GM19372 (cell line): ENCODE results near the gene LRRC47.

ENCODE experiments used
- ATAC-seq: cut with Tn5 transposase; IDR thresholded peaks from one replicate; pipeline ENCODE4 v1.9.1; 2021; ENCODE audit warnings: mild to moderate bottlenecking, low read depth, moderate library complexity; ENCODE audit not compliant: unreplicated experiment

Gene LRRC47

DNA sequence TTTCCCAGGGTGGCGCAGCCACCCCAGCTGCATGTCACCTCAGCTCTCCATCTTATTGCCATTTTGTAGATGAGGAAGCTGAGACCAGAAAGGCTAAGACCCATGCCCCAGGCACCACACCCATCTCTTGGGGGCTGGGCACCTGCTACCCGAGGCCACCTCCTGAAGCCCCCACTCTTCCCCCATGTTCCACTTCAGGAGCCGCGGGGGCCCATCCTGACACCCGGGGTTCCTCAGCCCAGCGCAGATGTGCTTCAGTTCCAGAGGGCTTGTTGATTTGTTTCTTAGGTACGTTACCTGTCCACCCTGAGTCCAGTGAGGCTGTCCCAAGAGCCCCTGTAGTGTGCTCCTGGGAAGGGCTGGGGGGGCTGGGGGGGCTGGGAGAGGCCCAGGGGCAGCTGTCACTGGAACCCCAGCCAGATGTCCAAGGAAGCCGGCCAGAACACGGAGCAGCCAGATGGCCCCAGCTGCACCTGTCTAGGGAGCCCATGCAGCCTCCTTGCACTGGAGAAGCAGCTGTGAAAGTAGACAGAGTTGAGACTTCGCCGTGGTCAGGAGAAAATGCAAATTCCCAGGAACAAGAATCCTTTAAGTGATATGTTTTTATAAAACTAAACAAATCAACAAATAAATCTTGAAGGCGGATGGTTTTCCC lies 61.1 kb downstream of the LRRC47 start:
- ATAC-seq, result no peak

DNA sequence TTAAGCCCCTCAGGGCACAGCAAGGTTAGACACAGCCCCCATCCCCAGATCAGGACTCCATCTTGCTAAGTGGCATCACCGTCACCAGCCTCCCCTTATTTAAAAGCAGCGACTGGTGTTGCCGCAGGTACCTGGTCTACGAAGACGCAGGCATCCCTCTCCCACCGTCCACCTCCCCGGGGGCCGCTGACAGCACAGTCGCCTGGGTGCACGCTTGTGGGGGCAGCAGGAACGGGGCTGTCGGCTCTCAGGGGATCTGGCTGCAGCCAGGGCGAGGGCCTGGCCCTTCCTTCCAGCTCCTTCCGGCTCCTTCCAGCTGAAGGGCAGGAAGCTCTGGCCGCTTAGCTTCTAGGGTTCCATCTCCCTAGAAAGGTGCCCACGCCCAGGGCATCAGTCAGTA lies 61.7 kb downstream of the LRRC47 start:
- ATAC-seq, result no peak

DNA sequence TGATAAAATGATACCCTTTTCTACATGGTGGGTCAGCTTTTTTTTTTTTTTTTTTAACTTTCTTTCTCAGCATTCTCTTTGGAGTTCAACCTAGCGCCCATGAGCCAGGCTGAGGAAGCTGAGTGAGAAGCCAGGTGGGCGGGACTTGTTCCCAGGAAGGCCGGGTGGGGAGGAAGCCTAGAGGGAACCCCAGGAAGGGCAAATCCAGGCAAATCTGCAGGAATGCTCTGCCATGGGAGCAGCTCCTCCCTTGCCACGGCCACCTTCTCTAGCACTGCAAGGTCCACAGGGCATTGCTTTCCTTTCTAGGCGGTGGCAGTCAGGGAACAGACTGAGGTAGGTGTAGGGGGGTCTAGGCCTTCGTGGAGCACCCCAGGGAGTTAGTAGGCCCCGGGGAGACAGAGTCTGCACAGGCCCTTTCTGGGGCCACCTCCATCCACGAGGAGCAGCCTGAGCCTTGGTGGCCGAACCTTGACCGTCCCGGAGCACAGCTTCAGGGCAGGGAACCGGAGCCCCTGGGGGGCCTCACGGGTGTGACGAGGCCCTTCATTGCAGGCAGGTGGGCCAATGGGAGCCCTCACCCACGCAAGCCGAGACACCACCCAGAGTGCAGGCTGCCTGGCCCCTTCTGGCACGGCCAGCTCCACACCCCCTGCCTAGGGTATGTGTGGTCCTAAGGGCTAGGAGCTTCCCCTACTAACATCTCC lies 62.3 kb downstream of the LRRC47 start:
- no peak for ATAC-seq

DNA sequence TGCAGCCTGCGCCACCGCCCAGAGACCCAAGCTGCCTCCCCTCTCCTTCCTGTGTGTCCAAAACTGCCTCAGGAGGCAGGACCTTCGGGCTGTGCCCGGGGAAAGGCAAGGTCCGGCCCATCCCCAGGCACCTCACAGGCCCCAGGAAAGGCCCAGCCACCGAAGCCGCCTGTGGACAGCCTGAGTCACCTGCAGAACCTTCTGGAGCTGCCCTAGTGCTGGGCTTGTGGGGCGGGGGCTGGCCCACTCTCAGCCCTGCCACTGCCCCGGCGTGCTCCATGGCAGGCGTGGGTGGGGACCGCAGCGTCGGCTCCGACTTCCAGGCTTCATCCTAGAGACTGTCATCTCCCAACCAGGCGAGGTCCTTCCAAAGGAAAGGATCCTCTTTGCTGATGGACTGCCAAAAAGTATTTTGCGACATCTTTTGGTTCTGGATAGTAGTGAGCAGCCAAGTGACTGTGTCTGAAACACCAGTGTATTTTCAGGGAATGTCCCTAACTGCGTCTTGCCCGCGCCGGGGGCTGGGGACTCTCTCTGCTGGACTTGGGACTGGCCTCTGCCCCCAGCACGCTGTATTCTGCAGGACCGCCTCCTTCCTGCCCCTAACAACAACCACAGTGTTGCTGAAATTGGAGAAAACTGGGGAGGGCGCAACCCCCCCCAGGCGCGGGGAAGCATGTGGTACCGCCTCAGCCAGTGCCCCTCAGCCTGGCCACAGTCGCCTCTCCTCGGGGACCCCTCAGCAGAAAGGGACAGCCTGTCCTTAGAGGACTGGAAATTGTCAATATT lies 63.0 kb downstream of the LRRC47 start:
- no peak for ATAC-seq

DNA sequence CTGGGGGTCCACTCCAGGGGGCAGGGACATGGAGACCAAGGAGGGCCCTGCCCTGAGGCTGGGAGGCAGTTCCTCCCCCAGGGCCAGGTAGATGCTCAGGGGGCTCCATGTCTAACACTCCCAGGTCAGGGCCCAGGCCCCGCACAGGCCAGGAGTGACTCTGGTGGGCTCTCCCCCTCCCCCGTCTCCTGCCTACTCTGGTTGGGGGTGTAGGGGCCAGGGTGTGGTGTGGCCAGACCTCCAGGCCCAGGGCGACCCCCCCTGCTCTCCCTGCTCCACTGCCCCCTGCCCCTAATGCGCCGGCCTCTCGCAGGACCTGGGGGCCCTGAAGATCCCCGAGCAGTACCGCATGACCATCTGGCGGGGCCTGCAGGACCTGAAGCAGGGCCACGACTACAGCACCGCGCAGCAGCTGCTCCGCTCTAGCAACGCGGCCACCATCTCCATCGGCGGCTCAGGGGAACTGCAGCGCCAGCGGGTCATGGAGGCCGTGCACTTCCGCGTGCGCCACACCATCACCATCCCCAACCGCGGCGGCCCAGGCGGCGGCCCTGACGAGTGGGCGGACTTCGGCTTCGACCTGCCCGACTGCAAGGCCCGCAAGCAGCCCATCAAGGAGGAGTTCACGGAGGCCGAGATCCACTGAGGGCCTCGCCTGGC lies 63.7 kb downstream of the LRRC47 start:
- no peak for ATAC-seq

DNA sequence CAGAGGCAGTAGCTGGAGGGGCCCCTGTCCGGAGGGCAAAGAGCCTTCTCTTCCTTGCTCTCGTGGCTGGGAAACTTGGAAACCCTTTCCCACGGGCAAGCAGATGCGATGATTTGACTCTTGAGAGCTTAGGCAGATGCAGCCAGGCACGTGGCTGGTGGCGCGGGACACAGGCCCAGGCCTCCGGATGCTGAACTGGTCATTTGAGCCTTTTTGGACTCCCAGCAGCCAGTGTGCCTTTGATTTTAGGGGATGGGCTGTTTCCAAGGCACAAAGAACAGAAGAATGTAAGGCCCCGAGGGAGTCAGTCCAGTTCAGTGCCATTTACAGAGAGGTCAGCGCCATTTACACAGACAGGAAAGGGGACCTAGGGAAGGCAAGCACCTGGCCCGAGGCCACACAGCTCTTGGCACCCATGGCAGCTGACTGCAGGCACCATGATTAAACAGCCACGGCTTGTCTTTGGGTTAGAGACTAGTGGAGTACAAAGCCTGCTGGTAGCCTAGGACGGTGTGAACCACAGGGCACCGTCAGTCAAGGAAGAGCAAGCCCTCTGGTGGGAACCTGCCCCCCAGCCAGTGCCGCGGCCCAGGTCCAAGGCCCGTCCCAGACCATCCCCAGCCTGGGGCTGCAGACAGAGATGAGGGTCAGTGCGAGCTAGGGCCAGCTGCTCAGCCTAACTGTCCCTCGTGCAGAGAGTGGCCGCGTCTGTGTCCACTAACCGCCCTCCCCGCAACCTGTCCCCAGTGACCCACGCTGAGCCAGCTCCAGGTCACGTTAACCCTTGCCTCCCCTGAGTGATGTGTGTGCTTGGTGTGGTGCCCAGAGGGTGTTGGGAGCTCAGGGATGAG lies 64.5 kb downstream of the LRRC47 start:
- no peak for ATAC-seq

DNA sequence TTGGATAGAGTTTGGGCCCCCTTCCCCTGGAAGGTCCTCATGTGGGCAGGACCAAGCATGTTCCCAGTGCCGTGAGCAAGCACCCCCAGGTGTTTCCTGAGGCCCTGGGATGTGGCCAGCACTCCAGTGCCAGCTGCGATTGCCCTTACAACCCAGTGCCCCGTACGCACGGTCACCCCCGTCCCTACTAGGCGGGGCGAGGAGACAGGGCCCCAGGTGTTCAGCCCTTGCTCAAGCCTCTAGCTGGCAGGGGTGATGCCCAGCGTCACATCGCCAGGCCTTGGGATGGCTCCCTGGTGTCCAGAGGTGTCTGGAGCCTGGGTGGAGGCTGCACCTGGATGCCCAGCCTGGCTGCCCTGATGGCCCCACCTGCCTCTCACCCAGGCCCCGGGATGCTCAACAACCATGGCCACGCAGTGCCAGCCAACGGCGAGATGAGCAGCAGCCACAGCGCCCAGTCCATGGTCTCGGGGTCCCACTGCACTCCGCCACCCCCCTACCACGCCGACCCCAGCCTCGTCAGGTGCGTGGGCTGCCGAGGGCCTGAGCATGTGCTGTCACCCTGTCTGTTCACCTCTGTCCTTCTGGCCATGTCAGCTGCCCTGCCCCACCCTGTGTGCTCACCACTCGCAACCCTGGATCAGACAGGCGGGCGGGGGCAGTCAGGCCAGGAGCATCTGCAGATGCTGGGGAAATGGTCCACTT lies 65.6 kb downstream of the LRRC47 start:
- no peak for ATAC-seq

DNA sequence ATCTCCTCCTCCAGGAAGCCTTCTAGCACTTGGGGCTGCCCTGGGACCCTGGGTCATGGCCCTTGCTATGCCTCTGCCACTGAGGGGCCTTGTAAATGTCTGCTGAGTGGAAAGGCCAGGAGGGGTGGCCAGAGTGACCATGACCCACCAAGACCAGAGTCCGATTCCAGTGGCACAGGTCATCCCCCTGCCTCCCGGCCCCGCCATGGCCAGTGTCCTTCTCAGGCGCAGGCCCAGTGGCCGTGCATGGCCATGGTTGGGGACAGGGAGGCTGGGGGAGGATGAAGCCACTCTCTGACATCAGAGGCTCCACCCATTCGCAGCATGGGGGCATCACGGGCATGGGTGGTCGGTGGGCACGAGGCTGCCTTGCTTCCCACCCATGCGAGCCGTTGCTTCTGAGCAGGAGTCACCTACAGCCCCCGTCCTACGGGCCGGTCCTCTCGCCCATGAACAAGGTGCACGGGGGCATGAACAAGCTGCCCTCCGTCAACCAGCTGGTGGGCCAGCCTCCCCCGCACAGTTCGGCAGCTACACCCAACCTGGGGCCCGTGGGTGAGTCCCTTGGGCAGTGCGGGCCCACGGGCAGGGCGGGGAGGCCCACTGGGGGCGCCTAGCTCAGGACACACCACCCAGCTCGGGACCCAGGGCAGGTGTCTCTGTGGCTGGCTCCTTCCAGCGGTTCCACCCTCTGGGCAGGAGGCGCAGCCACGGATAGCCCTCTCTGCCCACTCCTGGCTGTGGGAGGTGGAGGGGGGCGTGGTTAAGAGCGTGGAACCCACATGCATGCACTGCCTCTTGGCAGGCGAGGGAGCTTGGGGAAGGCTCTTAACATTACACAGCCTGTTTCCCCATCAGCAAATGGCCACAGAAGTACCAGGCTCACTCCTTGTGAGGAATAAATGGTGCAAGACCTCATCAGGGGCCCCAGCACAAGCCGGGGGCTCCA lies 66.4 kb downstream of the LRRC47 start:
- ATAC-seq, result no peak
